LNCaP clone FGC (cell line): Measurements from ENCODE around the gene SYT3.

Experiments used
- DNase-seq: peaks from one replicate; pipeline ENCODE4 v3.0.0-alpha.2; 2011; ENCODE audit warnings: low read depth
- H3K4me3 ChIP-seq: 2 replicates; pipeline ENCODE4 v1.5.1; 2011; ENCODE audit warnings: mild to moderate bottlenecking, low read depth, low read length, control low read depth
- CTCF ChIP-seq: IDR thresholded peaks from 2 replicates; pipeline ENCODE4 v1.5.1; 2012; ENCODE audit warnings: mild to moderate bottlenecking; ENCODE audit not compliant: control insufficient read depth, insufficient read depth; ENCODE audit errors: extremely low read depth

Gene SYT3

GRCh38 chr19:50636317-50637085 lies 3.2 kb downstream of the SYT3 start:
- no peak for TF ChIP-seq CTCF
- no peak for DNase-seq
- no peak overlapping the region for H3K4me3 ChIP-seq

GRCh38 chr19:50633973-50634372 lies 5.7 kb downstream of the SYT3 start:
- no peak for TF ChIP-seq CTCF
- DNase-seq, result no peak
- H3K4me3 ChIP-seq, result no peak overlapping the region

GRCh38 chr19:50633359-50633758 lies 6.3 kb downstream of the SYT3 start:
- TF ChIP-seq CTCF, result no peak
- no peak for DNase-seq
- H3K4me3 ChIP-seq, result no peak overlapping the region

- no peak for DNase-seq
- no peak for TF ChIP-seq CTCF
- no peak overlapping the region for H3K4me3 ChIP-seq
These were observed 7.4 kb downstream of the SYT3 start for GRCh38 chr19:50632151-50632835.

- no peak for TF ChIP-seq CTCF
- H3K4me3 ChIP-seq, result no peak overlapping the region
- no peak for DNase-seq
These were observed 9.9 kb downstream of the SYT3 start for GRCh38 chr19:50629801-50630200.

- no peak overlapping the region for H3K4me3 ChIP-seq
- DNase-seq, result no peak
- no peak for TF ChIP-seq CTCF
These were observed 10.5 kb downstream of the SYT3 start for GRCh38 chr19:50629194-50629593.
